ENCODE data around the gene MAP3K14.

The MAP3K14 gene

DNA sequence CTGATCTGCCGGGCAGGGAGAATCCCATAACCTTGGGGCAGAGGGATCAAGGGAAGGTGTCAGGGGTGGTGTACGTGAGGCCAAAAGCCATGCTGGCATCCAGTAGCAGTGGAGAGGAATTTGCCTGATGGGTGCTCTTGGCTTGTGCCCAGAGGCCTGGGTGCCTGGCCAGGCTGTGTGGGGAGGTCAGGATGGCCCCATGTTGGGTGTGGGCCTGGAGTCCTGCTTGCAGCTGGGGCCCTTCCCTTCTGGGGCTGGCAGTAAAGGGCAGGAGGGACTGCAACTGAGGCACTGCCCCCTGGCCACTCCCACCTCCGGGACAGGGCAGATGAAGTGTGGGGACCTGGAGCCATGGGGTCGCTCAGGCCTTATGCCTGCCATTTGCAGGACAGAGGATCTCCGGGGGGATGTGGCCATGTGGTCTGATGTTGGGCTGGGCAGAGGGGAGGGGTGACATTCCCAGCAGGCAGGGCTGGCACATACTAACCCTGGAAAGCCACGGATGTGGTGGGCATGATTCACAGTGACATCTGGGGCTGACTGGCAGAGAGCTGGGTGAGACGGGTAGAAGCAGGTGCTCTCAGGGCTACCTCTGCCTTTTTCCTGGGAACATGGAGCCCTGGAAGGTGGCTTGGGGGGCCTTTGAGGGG lies 91.6 kb downstream of the MAP3K14 start:
- ATAC-seq (ENCODE audit: low read depth) (no peak), DNase-seq (ENCODE audit: low spot score in 2 of 2) (no peak)
- Mint-ChIP-seq H3K4me1 (peaks cover 70% of the 10 kb centered on the region), H3K27me3 (no peaks in the 10 kb centered on the region), H3K27ac (peak overlapping the region; percentile 98), H3K36me3 (peaks cover 2% of the 10 kb centered on the region), H3K4me3 (peak overlapping the region; percentile 92), H3K9me3 (no peaks in the 10 kb centered on the region)

DNA sequence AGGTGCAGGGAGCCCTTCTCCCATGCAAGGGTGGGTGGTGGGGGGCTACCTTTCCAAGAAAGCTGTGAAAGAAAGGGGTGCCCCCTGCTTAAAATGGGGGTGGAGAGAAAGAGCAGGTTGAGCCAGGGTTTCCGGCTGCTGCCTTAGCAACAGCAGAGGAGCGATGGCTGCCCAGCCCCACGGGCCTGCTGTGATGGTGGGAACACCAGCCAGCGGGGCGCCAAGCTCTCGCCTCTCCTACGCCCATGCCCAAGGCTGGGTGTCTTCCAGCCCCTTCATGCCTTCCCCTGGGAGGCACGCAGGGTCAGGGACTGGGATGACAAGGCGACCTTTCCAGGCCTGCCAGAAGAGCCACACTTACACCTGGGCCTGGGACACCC lies 92.2 kb downstream of the MAP3K14 start:
- ATAC-seq (ENCODE audit: low read depth) (no peak), DNase-seq (ENCODE audit: low spot score in 2 of 2) (no peak)
- H3K9me3 Mint-ChIP-seq = no peaks in the 10 kb centered on the region
- no peaks in the 10 kb centered on the region for H3K27me3 Mint-ChIP-seq
- H3K4me1 Mint-ChIP-seq = peaks cover 71% of the 10 kb centered on the region
- H3K27ac Mint-ChIP-seq = peak overlapping the region; percentile 98
- peaks cover 2% of the 10 kb centered on the region for H3K36me3 Mint-ChIP-seq
- peak overlapping the region; percentile 92 for H3K4me3 Mint-ChIP-seq

GRCh38 chr17:45223539-45224528 lies 93.0 kb downstream of the MAP3K14 start:
- ATAC-seq (ENCODE audit: low read depth) = peak; percentile 6
- Mint-ChIP-seq H3K4me1 (peaks cover 73% of the 10 kb centered on the region), H3K4me3 (peak overlapping the region; percentile 92), H3K27me3 (no peaks in the 10 kb centered on the region), H3K27ac (peak overlapping the region; percentile 98), H3K36me3 (peaks cover 2% of the 10 kb centered on the region), H3K9me3 (no peaks in the 10 kb centered on the region)
- no peak for DNase-seq (ENCODE audit: low spot score in 2 of 2)

DNA sequence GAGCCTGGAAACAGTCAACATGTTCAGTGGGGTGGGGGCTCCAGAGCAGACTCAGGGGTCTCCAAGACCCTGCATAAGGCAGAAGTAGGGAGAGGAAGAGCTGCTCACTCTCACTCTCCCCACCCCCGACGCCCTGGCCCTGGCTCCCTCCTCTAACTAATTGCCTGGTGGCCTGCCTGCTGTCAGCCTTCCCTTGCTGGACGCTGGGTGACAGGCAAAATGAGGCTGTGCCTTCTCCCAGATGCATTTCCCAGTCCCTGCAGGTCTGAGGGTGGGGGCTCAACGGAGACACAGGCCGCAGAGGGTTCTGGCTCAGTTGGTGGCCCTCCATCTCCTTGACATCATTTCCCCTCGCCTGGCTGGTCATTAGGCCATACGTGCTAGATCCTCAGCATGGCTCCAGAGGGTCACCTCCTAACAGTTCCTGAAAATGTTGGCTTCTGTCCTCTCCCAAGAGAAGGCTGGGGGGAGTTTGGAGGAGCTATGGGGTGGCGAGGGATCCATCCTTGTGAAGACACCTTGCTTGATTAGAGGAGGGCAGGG lies 93.8 kb downstream of the MAP3K14 start:
- no peaks in the 10 kb centered on the region for H3K27me3 Mint-ChIP-seq
- no peak for DNase-seq (ENCODE audit: low spot score in 2 of 2)
- peak overlapping the region; percentile 92 for H3K4me3 Mint-ChIP-seq
- H3K4me1 Mint-ChIP-seq = peaks cover 69% of the 10 kb centered on the region
- H3K36me3 Mint-ChIP-seq = peaks cover 4% of the 10 kb centered on the region
- ATAC-seq (ENCODE audit: low read depth) = no peak
- no peaks in the 10 kb centered on the region for H3K9me3 Mint-ChIP-seq
- peak overlapping the region; percentile 98 for H3K27ac Mint-ChIP-seq

DNA sequence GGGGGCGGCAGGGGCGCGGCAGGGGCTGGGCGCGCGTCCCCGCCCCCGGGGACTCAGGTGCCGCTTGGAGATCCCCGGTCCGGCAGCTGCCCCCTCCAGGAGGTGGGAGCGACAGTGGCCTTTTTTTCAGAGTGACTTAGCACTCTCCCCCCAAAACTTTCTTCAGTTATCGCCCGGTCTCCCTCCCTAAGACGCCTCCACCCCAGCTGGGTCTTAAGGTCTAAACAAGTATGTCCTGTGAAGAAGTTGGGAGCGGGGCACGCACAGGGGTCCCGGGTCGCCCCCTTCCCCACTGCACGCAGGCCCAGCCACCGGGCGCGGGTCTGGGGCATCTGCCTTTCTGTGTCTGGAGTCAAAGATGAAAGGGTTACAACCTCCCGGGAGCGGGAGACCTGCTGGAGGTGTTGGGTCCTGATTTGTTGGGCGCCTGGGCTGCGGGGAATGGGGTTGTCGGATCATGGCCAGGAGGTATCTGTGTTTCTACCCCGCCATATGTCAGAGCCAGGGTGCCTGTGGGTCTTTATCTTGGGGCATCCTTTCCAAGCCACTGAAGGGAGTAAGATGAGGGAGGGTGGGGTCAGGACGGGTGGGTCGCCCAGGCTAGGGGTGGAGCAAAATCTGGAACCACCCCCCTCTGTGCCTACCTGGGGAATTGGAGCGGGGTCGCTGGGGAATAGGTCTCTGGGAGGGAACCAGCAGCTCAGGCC lies 94.4 kb downstream of the MAP3K14 start:
- Mint-ChIP-seq H3K9me3 (no peaks in the 10 kb centered on the region), H3K27ac (peak overlapping the region; percentile 98), H3K4me3 (peak overlapping the region; percentile 92), H3K27me3 (no peaks in the 10 kb centered on the region), H3K4me1 (peaks cover 64% of the 10 kb centered on the region), H3K36me3 (peaks cover 4% of the 10 kb centered on the region)
- ATAC-seq (ENCODE audit: low read depth) = no peak
- no peak for DNase-seq (ENCODE audit: low spot score in 2 of 2)

DNA sequence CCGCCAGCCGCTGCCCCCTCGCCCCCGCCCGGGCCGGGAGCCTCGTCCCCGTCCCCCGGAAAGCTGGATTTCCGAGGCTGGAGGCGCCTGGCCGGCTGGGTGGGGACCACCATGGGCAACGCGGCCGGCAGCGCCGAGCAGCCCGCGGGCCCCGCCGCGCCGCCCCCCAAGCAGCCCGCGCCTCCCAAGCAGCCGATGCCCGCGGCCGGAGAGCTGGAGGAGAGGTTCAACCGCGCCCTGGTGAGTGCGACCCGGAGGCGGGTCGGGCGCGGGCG lies 94.9 kb downstream of the MAP3K14 start:
- no peaks in the 10 kb centered on the region for H3K9me3 Mint-ChIP-seq
- no peaks in the 10 kb centered on the region for H3K27me3 Mint-ChIP-seq
- DNase-seq (ENCODE audit: low spot score in 2 of 2) = no peak
- peak overlapping the region; percentile 92 for H3K4me3 Mint-ChIP-seq
- peaks cover 59% of the 10 kb centered on the region for H3K4me1 Mint-ChIP-seq
- H3K27ac Mint-ChIP-seq = peak overlapping the region; percentile 98
- H3K36me3 Mint-ChIP-seq = peaks cover 5% of the 10 kb centered on the region
- no peak for ATAC-seq (ENCODE audit: low read depth)

GRCh38 chr17:45221081-45222013 lies 95.5 kb downstream of the MAP3K14 start, which contains the start of gene FMNL1:
TSS of gene FMNL1 (plus strand) at chr17:45221885. CDS start at chr17:45222125, 240 bp downstream.
- Mint-ChIP-seq H3K4me3 (peak within 1 kb of the TSS; percentile 92), H3K4me1 (peaks cover 54% of the 10 kb centered on the region), H3K36me3 (peaks cover 7% of the 10 kb centered on the region), H3K27me3 (no peaks in the 10 kb centered on the region), H3K27ac (peak within 1 kb of the TSS; percentile 98), H3K9me3 (no peaks in the 10 kb centered on the region)
- DNase-seq (ENCODE audit: low spot score in 2 of 2) (peak; percentile 73 to 82), ATAC-seq (ENCODE audit: low read depth) (peak; percentile 52)

DNA sequence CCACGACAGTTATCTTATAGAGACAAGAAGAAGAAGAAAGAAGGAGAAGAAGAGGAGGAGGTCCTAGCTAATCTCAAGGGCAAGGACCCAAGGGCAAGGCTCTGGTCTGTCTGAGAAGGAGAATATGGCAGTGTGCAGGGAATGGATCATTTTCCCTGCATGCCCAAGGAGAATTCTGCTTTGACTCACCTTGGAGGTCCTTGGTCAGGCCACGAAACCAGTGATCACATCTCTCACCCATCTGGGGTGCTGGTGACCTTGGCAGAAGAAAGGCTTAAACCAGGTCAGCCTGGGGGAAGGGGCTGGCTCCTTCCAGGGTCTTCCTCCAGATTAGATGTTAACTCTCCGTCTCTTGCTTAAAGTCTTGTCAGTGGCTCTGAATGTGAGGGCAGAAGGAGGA lies 96.7 kb downstream of the MAP3K14 start:
- H3K4me1 Mint-ChIP-seq = peaks cover 43% of the 10 kb centered on the region
- no peak for ATAC-seq (ENCODE audit: low read depth)
- H3K36me3 Mint-ChIP-seq = peaks cover 8% of the 10 kb centered on the region
- H3K27ac Mint-ChIP-seq = peak overlapping the region; percentile 81
- no peaks in the 10 kb centered on the region for H3K9me3 Mint-ChIP-seq
- no peak for DNase-seq (ENCODE audit: low spot score in 2 of 2)
- H3K4me3 Mint-ChIP-seq = peak overlapping the region; percentile 76
- H3K27me3 Mint-ChIP-seq = no peaks in the 10 kb centered on the region

DNA sequence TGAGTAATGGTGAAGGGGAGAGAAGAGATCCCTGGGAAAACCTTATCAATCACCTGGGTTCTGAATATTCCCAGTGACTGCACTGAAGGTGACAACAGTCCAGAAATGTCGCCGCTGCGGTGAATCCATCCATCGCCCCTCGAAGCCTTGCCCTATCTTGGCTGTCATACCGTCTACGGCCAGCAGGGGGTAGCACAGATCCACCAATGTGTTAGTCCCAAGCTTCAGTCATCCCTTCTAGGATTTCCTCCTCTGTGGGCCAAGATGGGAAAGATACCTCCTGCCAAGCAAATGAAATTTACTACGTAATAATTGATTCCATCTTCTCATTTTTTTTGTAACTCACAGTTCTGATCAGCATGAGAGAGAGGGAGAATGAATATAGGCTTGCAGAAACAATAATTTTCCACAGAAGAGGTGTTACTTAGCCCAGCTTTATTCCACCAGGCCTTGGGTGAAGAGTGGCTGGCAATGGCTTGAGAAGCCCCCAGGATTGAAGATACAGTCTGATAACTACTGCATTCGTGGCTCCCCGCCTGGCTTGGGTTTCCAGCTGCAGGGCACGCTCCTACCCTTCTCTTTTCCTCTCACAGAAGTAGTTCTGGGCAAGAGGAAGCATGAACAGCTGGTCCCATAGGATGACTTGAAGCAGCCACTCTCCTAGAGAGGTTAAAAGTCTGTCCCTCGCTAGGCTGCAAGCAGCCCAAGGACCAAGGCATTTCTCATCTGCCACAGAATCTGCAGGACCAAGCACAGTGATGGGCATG lies 97.7 kb downstream of the MAP3K14 start:
- peak; percentile 25 for ATAC-seq (ENCODE audit: low read depth)
- peak overlapping the region; percentile 41 for H3K4me3 Mint-ChIP-seq

More for the DNA sequence above, 97.7 kb downstream of the MAP3K14 start:
- Mint-ChIP-seq H3K36me3 (peaks cover 8% of the 10 kb centered on the region), H3K27me3 (no peaks in the 10 kb centered on the region), H3K4me1 (peaks cover 34% of the 10 kb centered on the region), H3K9me3 (no peaks in the 10 kb centered on the region), H3K27ac (no peak overlapping the region)
- peak; percentile 87 to 93 for DNase-seq (ENCODE audit: low spot score in 2 of 2)

All from memory B cell (primary cell).